ENCODE results near the gene STX1A. TPM values are rescaled to one million over a fixed set of nuclear protein-coding genes. Genes with fewer than 3 reads are reported as not detected.
A peak's percentile ranks its signal among the peaks of the same experiment; 100 is the strongest.

Gene STX1A
- polyA plus RNA-seq, 1 experiment: 12.2 TPM

DNA sequence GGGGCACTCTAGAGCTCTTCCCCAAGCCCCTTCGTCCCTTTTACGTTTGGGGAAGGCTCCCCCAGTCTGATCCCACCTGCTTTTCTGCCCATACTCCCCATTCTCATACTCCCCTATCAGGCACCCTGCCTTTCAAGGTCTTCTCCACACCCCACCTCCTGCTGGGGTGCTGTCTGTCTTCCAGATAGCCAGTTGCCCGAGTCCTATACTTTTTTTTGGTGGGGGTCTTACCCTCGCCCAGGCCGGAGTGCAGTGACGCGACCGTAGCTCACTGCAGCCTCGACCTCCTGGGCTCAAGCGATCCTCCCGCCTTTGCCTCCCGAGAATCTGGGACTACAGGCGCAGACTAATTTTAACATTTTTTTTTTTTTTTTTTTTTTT, 19.9 kb upstream of the STX1A start:
- ChIA-PET POLR2A (no interaction called here), CTCF (interaction anchor here (1.8 kb wide), 1 partner anchor 14 kb away, joined by 8 read pairs; no protein-coding TSS in a partner anchor)
- TF ChIP-seq, protein P1, sequence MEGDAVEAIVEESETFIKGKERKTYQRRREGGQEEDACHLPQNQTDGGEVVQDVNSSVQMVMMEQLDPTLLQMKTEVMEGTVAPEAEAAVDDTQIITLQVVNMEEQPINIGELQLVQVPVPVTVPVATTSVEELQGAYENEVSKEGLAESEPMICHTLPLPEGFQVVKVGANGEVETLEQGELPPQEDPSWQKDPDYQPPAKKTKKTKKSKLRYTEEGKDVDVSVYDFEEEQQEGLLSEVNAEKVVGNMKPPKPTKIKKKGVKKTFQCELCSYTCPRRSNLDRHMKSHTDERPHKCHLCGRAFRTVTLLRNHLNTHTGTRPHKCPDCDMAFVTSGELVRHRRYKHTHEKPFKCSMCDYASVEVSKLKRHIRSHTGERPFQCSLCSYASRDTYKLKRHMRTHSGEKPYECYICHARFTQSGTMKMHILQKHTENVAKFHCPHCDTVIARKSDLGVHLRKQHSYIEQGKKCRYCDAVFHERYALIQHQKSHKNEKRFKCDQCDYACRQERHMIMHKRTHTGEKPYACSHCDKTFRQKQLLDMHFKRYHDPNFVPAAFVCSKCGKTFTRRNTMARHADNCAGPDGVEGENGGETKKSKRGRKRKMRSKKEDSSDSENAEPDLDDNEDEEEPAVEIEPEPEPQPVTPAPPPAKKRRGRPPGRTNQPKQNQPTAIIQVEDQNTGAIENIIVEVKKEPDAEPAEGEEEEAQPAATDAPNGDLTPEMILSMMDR (IDR thresholded peaks at IDR 0.05; ENCODE audit: insufficient read depth, low read depth, low read length): no peak

DNA sequence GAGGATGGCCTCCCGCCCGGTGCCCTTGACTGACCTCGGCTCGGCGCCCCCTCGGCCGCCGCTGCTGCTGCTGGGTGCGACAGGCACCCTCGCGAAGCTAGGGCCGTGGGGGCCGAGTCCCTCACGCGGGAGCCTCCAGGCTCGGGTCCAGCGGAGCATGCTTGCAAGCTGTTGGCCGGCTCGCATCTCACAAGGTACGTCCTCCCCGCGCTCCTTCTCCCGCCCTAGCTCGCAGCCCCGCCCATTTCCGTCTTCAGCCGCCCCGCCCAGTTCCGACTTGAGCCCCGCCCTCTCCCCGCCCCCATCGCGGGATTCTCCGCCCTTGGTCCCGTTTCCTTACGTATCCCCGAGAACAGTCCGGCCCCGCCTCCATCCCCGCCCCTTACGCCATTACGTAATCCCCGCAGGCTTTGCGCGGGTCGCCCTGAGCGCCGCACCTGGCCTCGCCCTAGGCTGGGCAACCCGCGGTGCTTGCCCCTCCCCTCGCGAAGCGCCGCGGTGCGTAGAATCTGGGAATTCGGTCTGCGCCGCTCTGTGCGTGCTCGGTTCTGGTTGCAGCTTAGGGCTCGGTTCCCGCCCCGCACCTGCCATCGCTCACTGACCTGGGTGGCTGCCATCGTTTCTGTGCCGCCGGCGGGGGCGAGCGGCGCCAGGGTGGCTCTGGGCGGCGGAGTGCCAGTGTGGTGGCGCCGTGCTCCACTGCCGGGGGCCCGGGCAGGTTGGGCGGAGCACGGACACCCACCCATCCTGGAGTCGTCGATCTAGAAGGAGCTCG, 19.3 kb upstream of the STX1A start, which contains the start of gene ABHD11:
Gene ABHD11, minus strand, starts transcription at position 191 of the 775 bp plus-strand sequence. Its CDS starts 32 bp downstream, at position 159.
- Histone ChIP-seq H3K4me3 (ENCODE audit: low read depth, low read length) (peak within 1 kb of the TSS; percentile 76), H3K36me3 (ENCODE audit: control insufficient read depth, insufficient read depth, low read length) (peaks cover 4% of the 10 kb centered on the region), H3K27me3 (ENCODE audit: control insufficient read depth, insufficient read depth, low read length) (no peaks in the 10 kb centered on the region)
- TF ChIP-seq, protein P1 (IDR thresholded peaks at IDR 0.05; ENCODE audit: insufficient read depth, low read depth, low read length): no peak
- CTCF ChIA-PET: interaction anchor here (1.8 to 8.7 kb wide), 2 partner anchors 13 to 132 kb away, joined by 8 to 92 read pairs; no protein-coding TSS in a partner anchor
- peak; percentile 73 for DNase-seq (ENCODE audit: low read depth)
- POLR2A ChIA-PET: no interaction called here

More for the DNA sequence above, 19.9 kb upstream of the STX1A start:
- no peaks in the 10 kb centered on the region for H3K27me3 ChIP-seq (ENCODE audit: control insufficient read depth, insufficient read depth, low read length)
- DNase-seq (ENCODE audit: low read depth): no peak
- peaks cover 4% of the 10 kb centered on the region for H3K36me3 ChIP-seq (ENCODE audit: control insufficient read depth, insufficient read depth, low read length)
- H3K4me3 ChIP-seq (ENCODE audit: low read depth, low read length): peak overlapping the region; percentile 76

DNA sequence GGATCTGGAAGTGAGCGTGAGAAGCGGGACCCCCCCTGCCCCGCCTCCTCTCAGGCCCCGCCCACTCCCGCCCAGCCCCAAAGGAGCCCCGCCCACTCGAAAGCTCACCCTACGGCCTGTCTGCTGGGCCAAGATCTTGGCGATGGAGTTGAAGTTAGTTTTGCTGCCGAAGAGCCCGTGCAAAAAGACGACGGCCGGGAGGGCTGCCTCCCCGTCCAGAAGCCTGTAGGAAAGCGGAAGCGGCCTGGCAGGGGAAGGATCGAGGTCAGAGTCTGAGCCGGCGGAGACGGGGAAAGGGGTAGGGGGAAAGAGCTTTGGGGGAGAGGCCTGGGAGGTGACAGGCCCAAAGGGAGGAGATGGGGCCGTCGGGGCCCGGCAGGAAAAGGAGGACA, 18.7 kb upstream of the STX1A start:
- no peak for DNase-seq (ENCODE audit: low read depth)
- CTCF ChIA-PET: interaction anchor here (1.0 to 8.7 kb wide), 3 partner anchors 12 to 132 kb away, joined by 3 to 92 read pairs (median 8); no protein-coding TSS in a partner anchor
- Histone ChIP-seq H3K27me3 (ENCODE audit: control insufficient read depth, insufficient read depth, low read length) (no peaks in the 10 kb centered on the region), H3K36me3 (ENCODE audit: control insufficient read depth, insufficient read depth, low read length) (peaks cover 4% of the 10 kb centered on the region), H3K4me3 (ENCODE audit: low read depth, low read length) (peak overlapping the region; percentile 76)
- TF ChIP-seq, protein P1 (IDR thresholded peaks at IDR 0.05; ENCODE audit: insufficient read depth, low read depth, low read length): no peak
- POLR2A ChIA-PET: no interaction called here

DNA sequence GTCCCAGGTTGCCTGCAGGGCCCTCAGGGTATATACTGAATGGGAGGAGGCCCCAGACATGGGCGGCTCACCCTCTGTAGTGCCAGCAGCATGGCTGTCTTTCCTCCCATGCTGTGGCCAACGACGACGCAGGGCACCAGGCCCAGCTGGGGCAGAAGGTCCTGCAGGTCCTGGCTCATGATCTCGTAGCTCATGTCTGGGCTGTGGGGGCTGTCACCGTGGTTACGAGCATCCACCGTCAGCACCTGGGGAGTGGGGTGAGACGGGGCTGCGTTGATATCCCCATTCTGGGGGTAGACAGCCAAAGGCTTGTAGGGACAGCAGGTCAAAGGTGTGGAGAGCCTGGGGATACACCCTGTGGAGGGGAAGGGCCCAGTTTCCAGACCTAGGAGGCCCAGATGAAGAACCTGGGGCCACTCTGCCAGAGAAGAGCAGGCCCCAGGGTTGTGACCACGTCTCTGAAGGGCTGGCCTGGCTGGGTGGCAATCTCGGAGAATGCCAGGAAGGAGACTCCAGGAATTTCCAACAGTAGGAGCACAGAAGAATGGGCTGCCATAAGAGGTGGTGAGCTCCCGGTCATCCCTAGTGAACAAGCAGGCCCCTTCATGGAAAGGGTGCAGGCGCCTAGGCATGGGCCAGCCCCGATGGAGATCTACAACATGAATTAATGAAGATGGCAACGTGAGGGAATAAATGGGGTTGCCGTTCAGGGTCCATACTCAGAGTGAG, 18.2 kb upstream of the STX1A start:
- Histone ChIP-seq H3K27me3 (ENCODE audit: control insufficient read depth, insufficient read depth, low read length) (no peaks in the 10 kb centered on the region), H3K36me3 (ENCODE audit: control insufficient read depth, insufficient read depth, low read length) (peaks cover 4% of the 10 kb centered on the region), H3K4me3 (ENCODE audit: low read depth, low read length) (peak overlapping the region; percentile 76)
- TF ChIP-seq, protein P1 (IDR thresholded peaks at IDR 0.05; ENCODE audit: insufficient read depth, low read depth, low read length): no peak
- ChIA-PET CTCF (interaction anchor here (0.9 to 8.7 kb wide), 4 partner anchors 12 to 131 kb away, joined by 3 to 92 read pairs (median 6); no protein-coding TSS in a partner anchor), POLR2A (no interaction called here)
- DNase-seq (ENCODE audit: low read depth): no peak

DNA sequence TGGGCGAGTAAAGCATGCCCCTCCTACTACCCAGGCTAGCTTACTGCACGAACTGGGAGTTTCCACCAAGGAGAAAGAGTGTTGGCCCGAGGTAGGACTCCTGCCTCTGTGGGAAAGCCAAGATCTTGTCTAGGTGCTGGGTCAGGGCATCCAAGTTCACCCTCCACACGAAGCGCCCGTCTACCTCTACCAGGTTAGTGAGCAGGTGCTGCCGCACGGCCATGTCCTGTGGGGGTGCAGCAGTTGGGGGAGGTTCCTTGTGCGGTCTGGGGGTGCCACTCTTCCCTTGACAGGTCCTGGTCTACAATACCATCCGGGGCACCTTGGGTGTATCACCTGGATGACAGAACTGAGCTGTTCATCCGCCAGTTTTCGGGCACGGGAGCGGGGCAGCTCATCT, 17.4 kb upstream of the STX1A start:
- DNase-seq (ENCODE audit: low read depth): no peak
- ChIA-PET POLR2A (no interaction called here), CTCF (interaction anchor here (0.9 to 8.7 kb wide), 3 partner anchors 17 to 130 kb away, joined by 3 to 92 read pairs (median 3); no protein-coding TSS in a partner anchor)
- TF ChIP-seq, protein P1 (IDR thresholded peaks at IDR 0.05; ENCODE audit: insufficient read depth, low read depth, low read length): no peak
- Histone ChIP-seq H3K27me3 (ENCODE audit: control insufficient read depth, insufficient read depth, low read length) (no peaks in the 10 kb centered on the region), H3K4me3 (ENCODE audit: low read depth, low read length) (no peak overlapping the region), H3K36me3 (ENCODE audit: control insufficient read depth, insufficient read depth, low read length) (peaks cover 4% of the 10 kb centered on the region)

Measured in BJ (cell line).